WTC11 (cell line): ENCODE results near the gene PMM1. TPM values are rescaled to one million over a fixed set of nuclear protein-coding genes. Genes with fewer than 3 reads are reported as not detected.

Source experiments
- ATAC-seq: fragments of 200-7000 bp; cut with Tn5 transposase; 2 replicates; pipeline ENCODE4 v1.10.0; 2021; ENCODE audit warnings: mild to moderate bottlenecking, moderate library complexity
- CTCF ChIA-PET: fragments of 300-600 bp; sonication (Branson Sonifier 250); formaldehyde crosslinking; loops from one replicate; lab custom pipeline; 2021; ENCODE audit warnings: antibody characterized with exemption; lab: Charles Lee
- POLR2A ChIA-PET: fragments of 350-600 bp; sonication (Branson Sonifier 250); formaldehyde crosslinking; loops from one replicate; lab custom pipeline; 2021; ENCODE audit warnings: antibody characterized with exemption; lab: Charles Lee
- DNase-seq: peaks from one replicate; pipeline ENCODE4 v3.0.0; 2021; ENCODE audit warnings: low spot score
- H3K27ac Mint-ChIP-seq: 2 replicates; pipeline ENCODE4 v1.8.0; 2021; ENCODE audit warnings: mixed read lengths
- H3K27me3 Mint-ChIP-seq: 2 replicates; pipeline ENCODE4 v1.8.0; 2021; ENCODE audit warnings: low read depth, mild to moderate bottlenecking, moderate library complexity, mixed read lengths
- H3K36me3 Mint-ChIP-seq: 2 replicates; pipeline ENCODE4 v1.8.0; 2021; ENCODE audit warnings: mixed read lengths
- H3K4me1 Mint-ChIP-seq: 2 replicates; pipeline ENCODE4 v1.8.0; 2022; ENCODE audit warnings: mixed read lengths
- H3K4me3 Mint-ChIP-seq: 2 replicates; pipeline ENCODE4 v1.8.0; 2021; ENCODE audit warnings: mild to moderate bottlenecking, moderate library complexity, mixed read lengths
- H3K9me3 Mint-ChIP-seq: 2 replicates; pipeline ENCODE4 v1.8.0; 2021; ENCODE audit warnings: mixed read lengths
- CREB1 ChIP-seq: sonication (generic); formaldehyde crosslinking; IDR thresholded peaks from 2 replicates; pipeline ENCODE4 v1.8.0; 2023; ENCODE audit warnings: mild to moderate bottlenecking, missing genetic modification reagents
- EMX1 ChIP-seq: fragments of 250-450 bp; sonication (Bioruptor Pico); IDR thresholded peaks from 2 replicates; pipeline ENCODE4 v1.8.0; 2021; ENCODE audit warnings: mild to moderate bottlenecking
- ESRRA ChIP-seq: sonication (generic); formaldehyde crosslinking; IDR thresholded peaks from 2 replicates; pipeline ENCODE4 v1.8.1; 2022; ENCODE audit warnings: mild to moderate bottlenecking, missing genetic modification reagents, borderline replicate concordance
- FOXJ3 ChIP-seq: sonication (generic); formaldehyde crosslinking; IDR thresholded peaks from 2 replicates; pipeline ENCODE4 v1.9.0; 2021; ENCODE audit warnings: missing genetic modification reagents, mild to moderate bottlenecking, borderline replicate concordance
- FOXP4 ChIP-seq: sonication (generic); formaldehyde crosslinking; IDR thresholded peaks from 2 replicates; pipeline ENCODE4 v1.8.0; 2022; ENCODE audit warnings: mild to moderate bottlenecking, missing genetic modification reagents
- JUN ChIP-seq: sonication (generic); formaldehyde crosslinking; IDR thresholded peaks from 2 replicates; pipeline ENCODE4 v1.8.0; 2023; ENCODE audit warnings: mild to moderate bottlenecking, missing genetic modification reagents
- MAX ChIP-seq: sonication (generic); formaldehyde crosslinking; IDR thresholded peaks from 2 replicates; pipeline ENCODE4 v1.8.0; 2022; ENCODE audit warnings: mild to moderate bottlenecking, missing genetic modification reagents
- MLX ChIP-seq: sonication (generic); formaldehyde crosslinking; IDR thresholded peaks from 2 replicates; pipeline ENCODE4 v1.8.1; 2023; ENCODE audit warnings: mild to moderate bottlenecking, missing genetic modification reagents, moderate library complexity
- NR1H2 ChIP-seq: sonication (generic); formaldehyde crosslinking; IDR thresholded peaks from 2 replicates; pipeline ENCODE4 v1.9.0; 2021; ENCODE audit warnings: mild to moderate bottlenecking, moderate library complexity, missing genetic modification reagents
- PRDM15 ChIP-seq: sonication (generic); formaldehyde crosslinking; IDR thresholded peaks from 2 replicates; pipeline ENCODE4 v1.8.0; 2022; ENCODE audit warnings: missing genetic modification reagents
- PREB ChIP-seq: sonication (generic); formaldehyde crosslinking; IDR thresholded peaks from 2 replicates; pipeline ENCODE4 v1.8.1; 2022; ENCODE audit warnings: mild to moderate bottlenecking, missing genetic modification reagents, moderate library complexity, borderline replicate concordance
- SMAD3 ChIP-seq: sonication (generic); formaldehyde crosslinking; IDR thresholded peaks from 2 replicates; pipeline ENCODE4 v1.8.0; 2022; ENCODE audit warnings: missing genetic modification reagents, mild to moderate bottlenecking, borderline replicate concordance
- STAT6 ChIP-seq: sonication (generic); formaldehyde crosslinking; conservative IDR thresholded peaks from 2 replicates; pipeline ENCODE4 v1.8.1; 2023; ENCODE audit warnings: mild to moderate bottlenecking, low read depth, missing genetic modification reagents, moderate library complexity
- ZBTB21 ChIP-seq: sonication (generic); formaldehyde crosslinking; IDR thresholded peaks from 2 replicates; pipeline ENCODE4 v1.8.1; 2023; ENCODE audit warnings: mild to moderate bottlenecking, missing genetic modification reagents, borderline replicate concordance
- ZNF138 ChIP-seq: sonication (generic); formaldehyde crosslinking; conservative IDR thresholded peaks from 2 replicates; pipeline ENCODE4 v1.8.1; 2022; ENCODE audit warnings: mild to moderate bottlenecking, moderate library complexity, missing genetic modification reagents
- ZNF219 ChIP-seq: sonication (generic); formaldehyde crosslinking; IDR thresholded peaks from 2 replicates; pipeline ENCODE4 v1.8.0; 2023; ENCODE audit warnings: missing genetic modification reagents, mild to moderate bottlenecking, borderline replicate concordance
- total RNA-seq: library from RNA; stranded (reverse); gene quantifications from 3 replicates; pipeline ENCODE4 v1.2.3, GENCODE V29; 2021

PMM1 gene
- total RNA-seq, 1 experiment from 2014 or later = 15.7 TPM

GRCh38 chr22:41538583-41538982 is 51.1 kb downstream of the PMM1 start (continued):
- TF ChIP-seq PREB (CRISPR knock-in tag) = no peak

GRCh38 chr22:41537203-41537602 is 52.4 kb downstream of the PMM1 start:
- no peaks in the 10 kb centered on the region for H3K9me3 Mint-ChIP-seq
- H3K27ac Mint-ChIP-seq = peak overlapping the region; percentile 14
- H3K4me1 Mint-ChIP-seq = peaks cover 11% of the 10 kb centered on the region
- POLR2A ChIA-PET = interaction anchor here (1.0 kb wide), 1 partner anchor 119 kb away, joined by 5 read pairs; no protein-coding TSS in a partner anchor
- TF ChIP-seq SMAD3 (CRISPR knock-in tag) (no peak), FOXP4 (no peak), ZNF138 (CRISPR knock-in tag) (no peak), MAX (CRISPR knock-in tag) (no peak), FOXJ3 (CRISPR knock-in tag) (no peak), MLX (CRISPR knock-in tag) (no peak), ZNF219 (CRISPR knock-in tag) (no peak)
- CTCF ChIA-PET = interaction anchor here (0.5 to 2.8 kb wide), 5 partner anchors 10 to 1366 kb away, joined by 3 to 20 read pairs (median 5); no protein-coding TSS in a partner anchor
- no peaks in the 10 kb centered on the region for H3K27me3 Mint-ChIP-seq
- ATAC-seq = no peak
- no peak overlapping the region for H3K4me3 Mint-ChIP-seq
- no peak for DNase-seq
- H3K36me3 Mint-ChIP-seq = peaks cover 13% of the 10 kb centered on the region

- Mint-ChIP-seq H3K4me3 (no peak overlapping the region), H3K9me3 (no peaks in the 10 kb centered on the region), H3K27me3 (no peaks in the 10 kb centered on the region), H3K27ac (no peak overlapping the region), H3K36me3 (peaks cover 18% of the 10 kb centered on the region), H3K4me1 (peaks cover 11% of the 10 kb centered on the region)
- ChIA-PET POLR2A (interaction anchor here (0.5 kb wide), 1 partner anchor 27 kb away, joined by 4 read pairs; no protein-coding TSS in a partner anchor), CTCF (interaction anchor here (0.6 to 1.7 kb wide), 17 partner anchors 8 to 561 kb away, joined by 3 to 12 read pairs (median 3); partner anchors contain the start of genes ACO2, PHF5A, PMM1 and POLR3H)
- DNase-seq (peak; percentile 42), ATAC-seq (peak; percentile 62)
- no peak for TF ChIP-seq ZBTB21
Measured at GRCh38 chr22:41535244-41535643, 54.4 kb downstream of the PMM1 start.

GRCh38 chr22:41534219-41534618 is 55.4 kb downstream of the PMM1 start:
- no peaks in the 10 kb centered on the region for H3K27me3 Mint-ChIP-seq
- no peak overlapping the region for H3K4me3 Mint-ChIP-seq
- ChIA-PET CTCF (interaction anchor here (1.6 to 1.7 kb wide), 2 partner anchors 10 to 130 kb away, joined by 6 to 11 read pairs; partner anchors contain the start of gene POLR3H), POLR2A (no interaction called here)
- H3K27ac Mint-ChIP-seq = no peak overlapping the region
- peaks cover 18% of the 10 kb centered on the region for H3K36me3 Mint-ChIP-seq
- peaks cover 11% of the 10 kb centered on the region for H3K4me1 Mint-ChIP-seq
- no peak for DNase-seq
- TF ChIP-seq ESRRA (CRISPR knock-in tag) (no peak), CREB1 (CRISPR knock-in tag) (no peak), STAT6 (CRISPR knock-in tag) (no peak), PRDM15 (no peak), EMX1 (no peak), NR1H2 (CRISPR knock-in tag) (no peak), JUN (CRISPR knock-in tag) (no peak)
- ATAC-seq = no peak
- H3K9me3 Mint-ChIP-seq = no peaks in the 10 kb centered on the region
